GM18909 (cell line): ENCODE data around the gene PLA2G5.

Source experiments
- ATAC-seq: cut with Tn5 transposase; IDR thresholded peaks from one replicate; pipeline ENCODE4 v1.9.1; 2021; ENCODE audit warnings: mild to moderate bottlenecking; ENCODE audit not compliant: unreplicated experiment, poor library complexity

PLA2G5 gene

DNA sequence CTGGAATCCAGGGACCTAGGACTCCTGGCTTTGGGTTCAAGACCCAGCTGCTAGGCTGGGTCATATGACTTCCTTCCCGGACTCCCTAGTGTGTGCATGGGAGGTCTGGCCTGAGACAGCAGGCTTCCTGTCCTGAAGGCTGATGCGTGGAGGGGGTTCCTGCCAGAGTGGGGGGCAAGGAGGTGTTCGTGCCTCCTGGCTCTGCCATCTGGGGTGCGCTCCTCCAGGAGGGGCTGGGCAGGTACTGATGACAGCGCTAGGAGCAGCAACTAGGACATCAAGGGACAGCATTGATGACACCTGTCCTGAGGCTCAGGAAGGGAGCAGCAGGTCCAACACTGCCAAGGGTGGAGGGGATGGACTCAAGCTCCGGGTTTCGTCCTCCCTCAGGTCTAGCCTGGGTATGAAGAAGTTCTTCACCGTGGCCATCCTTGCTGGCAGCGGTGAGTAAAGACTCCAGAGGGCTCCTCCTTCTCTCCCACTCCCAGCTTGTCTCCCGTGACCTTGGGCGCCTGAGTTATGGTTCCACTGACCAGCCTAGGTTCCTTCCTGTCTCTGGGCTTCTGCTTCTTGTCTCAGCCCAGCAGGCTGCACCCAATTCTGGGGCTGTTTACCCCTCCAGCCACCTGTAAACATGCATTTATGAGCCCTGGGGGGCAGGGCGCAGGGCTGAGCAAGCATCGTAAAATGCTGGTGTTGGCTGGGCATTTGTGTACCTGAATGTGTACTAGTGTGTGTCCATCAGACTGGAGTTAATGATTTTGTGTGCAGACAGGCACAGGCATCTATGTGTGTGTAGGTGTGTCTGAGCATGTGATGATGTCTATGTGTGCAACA lies 70.0 kb downstream of the PLA2G5 start:
- no peak for ATAC-seq

DNA sequence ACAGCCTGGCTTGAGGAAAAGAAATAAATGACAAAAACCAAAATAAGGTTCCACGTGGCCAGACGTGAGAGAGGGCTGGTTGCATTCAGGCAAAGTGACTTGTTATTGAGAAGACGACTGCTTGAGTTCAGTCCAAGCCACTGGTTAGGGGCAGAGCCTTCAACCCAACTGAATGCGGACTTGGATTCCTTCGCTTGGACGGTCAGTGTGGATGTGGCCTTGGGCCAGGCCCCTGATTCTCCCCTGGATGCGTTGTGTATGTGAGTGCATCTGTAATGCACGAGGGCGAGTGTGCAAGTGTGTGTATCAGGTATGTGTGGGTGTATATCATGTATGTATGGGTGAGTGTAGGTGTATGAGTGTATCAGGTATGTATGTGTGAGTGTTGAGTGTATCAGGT lies 71.0 kb downstream of the PLA2G5 start:
- ATAC-seq = no peak

DNA sequence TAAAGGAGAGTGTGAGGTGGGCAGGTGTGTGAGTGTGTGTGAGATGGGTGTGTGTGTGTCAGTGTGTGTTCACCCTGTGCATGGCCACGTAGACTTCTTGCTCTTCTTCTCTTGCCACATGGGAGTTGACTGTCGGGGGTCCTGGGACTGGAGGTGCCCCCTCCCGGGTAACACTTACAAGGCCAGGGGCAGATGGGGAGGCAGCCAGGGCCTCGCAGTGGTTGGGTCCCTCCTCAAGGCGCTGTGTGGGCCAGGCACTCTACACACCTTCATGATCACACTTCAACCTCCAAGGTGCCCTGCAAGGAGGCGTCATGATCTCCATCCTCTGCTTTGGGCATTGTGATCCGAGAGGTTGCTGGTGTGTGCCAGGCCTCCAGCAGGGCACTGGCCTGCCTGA lies 71.5 kb downstream of the PLA2G5 start:
- ATAC-seq = no peak
